H1 (cell line): ENCODE measurements around the gene BCL2L1. TPM values are rescaled to one million over a fixed set of nuclear protein-coding genes. Genes with fewer than 3 reads are reported as not detected.

Experiments used
- ASH2L ChIP-seq: fragments of 200-600, 300-600 bp; sonication (generic); IDR thresholded peaks from one replicate; pipeline ENCODE4 v1.7.1; 2017; ENCODE audit warnings: low read length
- BACH1 ChIP-seq: IDR thresholded peaks from 2 replicates; pipeline ENCODE4 v1.6.1; 2012; ENCODE audit warnings: low read length, improper control_type of control experiment
- EP300 ChIP-seq, 2 experiments: IDR thresholded peaks; 1 replicate in 1 of 2; 2 replicates in 1 of 2; pipeline ENCODE4 v1.6.1; 2011 to 2012; ENCODE audit warnings: low read depth in 2 of 2, low read length in 2 of 2, mild to moderate bottlenecking in 2 of 2, borderline replicate concordance in 1 of 2, inconsistent platforms in 1 of 2, moderate library complexity in 1 of 2
- FOSL1 ChIP-seq: IDR thresholded peaks from 2 replicates; pipeline ENCODE4 v1.6.1; 2011; ENCODE audit warnings: mild to moderate bottlenecking, low read depth, low read length, moderate library complexity; ENCODE audit not compliant: insufficient read depth
- MAFK ChIP-seq: IDR thresholded peaks from 2 replicates; pipeline ENCODE4 v1.6.1; 2012; ENCODE audit warnings: low read depth, mild to moderate bottlenecking, improper control_type of control experiment, low read length
- POU5F1 ChIP-seq: IDR thresholded peaks from 2 replicates; pipeline ENCODE4 v1.6.1; 2011; ENCODE audit warnings: low read depth, mild to moderate bottlenecking, low read length, moderate library complexity
- RAD21 ChIP-seq, 2 experiments: IDR thresholded peaks in 1 of 2; conservative IDR thresholded peaks in 1 of 2; 2 replicates each; pipeline ENCODE4 v1.6.1; 2011; ENCODE audit warnings: low read depth in 2 of 2, low read length in 2 of 2, improper control_type of control experiment in 1 of 2, inconsistent platforms in 1 of 2, mild to moderate bottlenecking in 1 of 2, moderate library complexity in 1 of 2
- RFX5 ChIP-seq: IDR thresholded peaks from 2 replicates; pipeline ENCODE4 v1.6.1; 2011; ENCODE audit warnings: low read depth, low read length, improper control_type of control experiment, borderline replicate concordance
- TCF12 ChIP-seq: IDR thresholded peaks from 2 replicates; pipeline ENCODE4 v1.6.1; 2011; ENCODE audit warnings: low read depth, mild to moderate bottlenecking, low read length
- polyA plus RNA-seq, 7 experiments: library from polyadenylated mRNA; depleted of rRNA in 3 of 7; stranded (reverse) in 5 of 7; unstranded in 2 of 7; fragments of >200 nt in 5 of 7; fragments of 200-250 nt in 2 of 7; gene quantifications; 1 replicate in 5 of 7; 2 replicates in 1 of 7; 4 replicates in 1 of 7; pipeline versions ENCODE4 v1.2.1 to v1.2.3, GENCODE V29; 2011 to 2013; ENCODE audit warnings: missing spikeins in 2 of 7, mixed read lengths in 2 of 7
- total RNA-seq: library from RNA; stranded (reverse); fragmentation: NEBNext Ultra II Directional; extraction: Animal tissue kit (Norgen Biotek cat#: 25700); gene quantifications from 2 replicates; pipeline ENCODE4 v1.2.1, GENCODE V29; 2021
- TF ChIP-seq, protein P1 (sequence below): fragments of 300-600 bp; sonication (generic); IDR thresholded peaks from 2 replicates; pipeline ENCODE4 v1.7.1; 2012; ENCODE audit warnings: low read length, moderate library complexity, mild to moderate bottlenecking, inconsistent platforms; ENCODE audit not compliant: insufficient replicate concordance

The BCL2L1 gene
- total and polyA plus RNA-seq, 2 of the 8 experiments (the other 6 are each of a cell fraction or from before 2014, with no cell fraction given), result 64.9 to 66.1 TPM

DNA sequence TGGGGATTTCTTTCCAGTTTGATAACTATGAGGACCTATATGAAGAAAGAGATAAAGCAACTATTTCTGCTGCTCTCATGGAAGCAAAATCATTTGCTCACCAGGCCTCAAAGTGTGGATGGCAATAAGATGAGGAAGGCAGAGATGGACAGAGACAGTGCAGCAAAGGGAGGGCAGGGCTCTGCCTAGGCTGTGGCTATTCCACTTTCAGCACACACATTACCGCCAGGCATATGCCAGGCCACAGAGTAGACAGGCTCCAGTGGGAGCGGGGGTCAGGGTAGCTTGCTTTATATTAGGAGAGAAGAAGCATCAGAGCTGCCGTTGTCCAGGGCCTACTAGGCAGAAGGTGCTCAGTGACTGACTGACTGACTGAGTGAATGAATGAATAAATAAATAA lies 40.9 kb downstream of the BCL2L1 start (continued):
- TF ChIP-seq, protein P1, sequence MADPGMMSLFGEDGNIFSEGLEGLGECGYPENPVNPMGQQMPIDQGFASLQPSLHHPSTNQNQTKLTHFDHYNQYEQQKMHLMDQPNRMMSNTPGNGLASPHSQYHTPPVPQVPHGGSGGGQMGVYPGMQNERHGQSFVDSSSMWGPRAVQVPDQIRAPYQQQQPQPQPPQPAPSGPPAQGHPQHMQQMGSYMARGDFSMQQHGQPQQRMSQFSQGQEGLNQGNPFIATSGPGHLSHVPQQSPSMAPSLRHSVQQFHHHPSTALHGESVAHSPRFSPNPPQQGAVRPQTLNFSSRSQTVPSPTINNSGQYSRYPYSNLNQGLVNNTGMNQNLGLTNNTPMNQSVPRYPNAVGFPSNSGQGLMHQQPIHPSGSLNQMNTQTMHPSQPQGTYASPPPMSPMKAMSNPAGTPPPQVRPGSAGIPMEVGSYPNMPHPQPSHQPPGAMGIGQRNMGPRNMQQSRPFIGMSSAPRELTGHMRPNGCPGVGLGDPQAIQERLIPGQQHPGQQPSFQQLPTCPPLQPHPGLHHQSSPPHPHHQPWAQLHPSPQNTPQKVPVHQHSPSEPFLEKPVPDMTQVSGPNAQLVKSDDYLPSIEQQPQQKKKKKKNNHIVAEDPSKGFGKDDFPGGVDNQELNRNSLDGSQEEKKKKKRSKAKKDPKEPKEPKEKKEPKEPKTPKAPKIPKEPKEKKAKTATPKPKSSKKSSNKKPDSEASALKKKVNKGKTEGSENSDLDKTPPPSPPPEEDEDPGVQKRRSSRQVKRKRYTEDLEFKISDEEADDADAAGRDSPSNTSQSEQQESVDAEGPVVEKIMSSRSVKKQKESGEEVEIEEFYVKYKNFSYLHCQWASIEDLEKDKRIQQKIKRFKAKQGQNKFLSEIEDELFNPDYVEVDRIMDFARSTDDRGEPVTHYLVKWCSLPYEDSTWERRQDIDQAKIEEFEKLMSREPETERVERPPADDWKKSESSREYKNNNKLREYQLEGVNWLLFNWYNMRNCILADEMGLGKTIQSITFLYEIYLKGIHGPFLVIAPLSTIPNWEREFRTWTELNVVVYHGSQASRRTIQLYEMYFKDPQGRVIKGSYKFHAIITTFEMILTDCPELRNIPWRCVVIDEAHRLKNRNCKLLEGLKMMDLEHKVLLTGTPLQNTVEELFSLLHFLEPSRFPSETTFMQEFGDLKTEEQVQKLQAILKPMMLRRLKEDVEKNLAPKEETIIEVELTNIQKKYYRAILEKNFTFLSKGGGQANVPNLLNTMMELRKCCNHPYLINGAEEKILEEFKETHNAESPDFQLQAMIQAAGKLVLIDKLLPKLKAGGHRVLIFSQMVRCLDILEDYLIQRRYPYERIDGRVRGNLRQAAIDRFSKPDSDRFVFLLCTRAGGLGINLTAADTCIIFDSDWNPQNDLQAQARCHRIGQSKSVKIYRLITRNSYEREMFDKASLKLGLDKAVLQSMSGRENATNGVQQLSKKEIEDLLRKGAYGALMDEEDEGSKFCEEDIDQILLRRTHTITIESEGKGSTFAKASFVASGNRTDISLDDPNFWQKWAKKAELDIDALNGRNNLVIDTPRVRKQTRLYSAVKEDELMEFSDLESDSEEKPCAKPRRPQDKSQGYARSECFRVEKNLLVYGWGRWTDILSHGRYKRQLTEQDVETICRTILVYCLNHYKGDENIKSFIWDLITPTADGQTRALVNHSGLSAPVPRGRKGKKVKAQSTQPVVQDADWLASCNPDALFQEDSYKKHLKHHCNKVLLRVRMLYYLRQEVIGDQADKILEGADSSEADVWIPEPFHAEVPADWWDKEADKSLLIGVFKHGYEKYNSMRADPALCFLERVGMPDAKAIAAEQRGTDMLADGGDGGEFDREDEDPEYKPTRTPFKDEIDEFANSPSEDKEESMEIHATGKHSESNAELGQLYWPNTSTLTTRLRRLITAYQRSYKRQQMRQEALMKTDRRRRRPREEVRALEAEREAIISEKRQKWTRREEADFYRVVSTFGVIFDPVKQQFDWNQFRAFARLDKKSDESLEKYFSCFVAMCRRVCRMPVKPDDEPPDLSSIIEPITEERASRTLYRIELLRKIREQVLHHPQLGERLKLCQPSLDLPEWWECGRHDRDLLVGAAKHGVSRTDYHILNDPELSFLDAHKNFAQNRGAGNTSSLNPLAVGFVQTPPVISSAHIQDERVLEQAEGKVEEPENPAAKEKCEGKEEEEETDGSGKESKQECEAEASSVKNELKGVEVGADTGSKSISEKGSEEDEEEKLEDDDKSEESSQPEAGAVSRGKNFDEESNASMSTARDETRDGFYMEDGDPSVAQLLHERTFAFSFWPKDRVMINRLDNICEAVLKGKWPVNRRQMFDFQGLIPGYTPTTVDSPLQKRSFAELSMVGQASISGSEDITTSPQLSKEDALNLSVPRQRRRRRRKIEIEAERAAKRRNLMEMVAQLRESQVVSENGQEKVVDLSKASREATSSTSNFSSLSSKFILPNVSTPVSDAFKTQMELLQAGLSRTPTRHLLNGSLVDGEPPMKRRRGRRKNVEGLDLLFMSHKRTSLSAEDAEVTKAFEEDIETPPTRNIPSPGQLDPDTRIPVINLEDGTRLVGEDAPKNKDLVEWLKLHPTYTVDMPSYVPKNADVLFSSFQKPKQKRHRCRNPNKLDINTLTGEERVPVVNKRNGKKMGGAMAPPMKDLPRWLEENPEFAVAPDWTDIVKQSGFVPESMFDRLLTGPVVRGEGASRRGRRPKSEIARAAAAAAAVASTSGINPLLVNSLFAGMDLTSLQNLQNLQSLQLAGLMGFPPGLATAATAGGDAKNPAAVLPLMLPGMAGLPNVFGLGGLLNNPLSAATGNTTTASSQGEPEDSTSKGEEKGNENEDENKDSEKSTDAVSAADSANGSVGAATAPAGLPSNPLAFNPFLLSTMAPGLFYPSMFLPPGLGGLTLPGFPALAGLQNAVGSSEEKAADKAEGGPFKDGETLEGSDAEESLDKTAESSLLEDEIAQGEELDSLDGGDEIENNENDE, result no peak
- TF ChIP-seq BACH1 (no peak), TCF12 (no peak), POU5F1 (no peak), RFX5 (no peak), EP300 (IDR thresholded peaks at IDR 0.05; ENCODE audit: borderline replicate concordance in 1 of 2, low read depth in 2 of 2, low read length in 2 of 2) (no peak), MAFK (no peak), ASH2L (no peak), RAD21 (IDR thresholded peaks at IDR 0.05 in 1 of 2, conservative IDR thresholded peaks at IDR 0.05 in 1 of 2; ENCODE audit: low read depth in 2 of 2, low read length in 2 of 2) (no peak), FOSL1 (no peak)
